ENCODE data around the gene ZCCHC9. TPM values are rescaled to one million over a fixed set of nuclear protein-coding genes. Genes with fewer than 3 reads are reported as not detected.
"Not testable (repeated sequence)": the region's sequence is repeated elsewhere in the genome, so short reads cannot be mapped to it uniquely, and the experiment has no call there.

ZCCHC9 gene
- 10 to 100 TPM; 13.3 to 16.0 TPM for total RNA-seq
- long read RNA-seq, partial matches to known transcripts: 0 of 1 reads
- long read RNA-seq, other reads (novel, unspliced or antisense): 0 of 1 reads

- peak; percentile 98 to 99 for ATAC-seq
These were observed at the start of gene ZCCHC9 for GRCh38 chr5:81301271-81302015. Gene ZCCHC9 (plus strand): TSS chr5:81301587. CDS start chr5:81304758, 3,171 bp downstream.

GRCh38 chr5:81251922-81252321 is 49.5 kb upstream of the ZCCHC9 start:
- ATAC-seq (peak; percentile 66 to 72), DNase-seq (no peak)
- intact Hi-C loops (cut with DNase I): no loop called here

More at GRCh38 chr5:81301271-81302015, at the start of gene ZCCHC9:
- DNase-seq: peak; percentile 96
- intact Hi-C loops (cut with DNase I): no loop called here

GRCh38 chr5:81252904-81253303 is 48.5 kb upstream of the ZCCHC9 start:
- intact Hi-C loops (cut with DNase I): no loop called here
- no peak for DNase-seq
- no peak for ATAC-seq

- no peak for ATAC-seq
- intact Hi-C loops (cut with DNase I): no loop called here
These were observed 47.5 kb upstream of the ZCCHC9 start for GRCh38 chr5:81253875-81254274.

GRCh38 chr5:81254886-81255559 is 46.4 kb upstream of the ZCCHC9 start:
- no peak for ATAC-seq
- intact Hi-C loops (cut with DNase I): no loop called here
- DNase-seq: no peak

More at GRCh38 chr5:81253875-81254274, 47.5 kb upstream of the ZCCHC9 start:
- no peak for DNase-seq

GRCh38 chr5:81256766-81257165 is 44.6 kb upstream of the ZCCHC9 start:
- intact Hi-C loops (cut with DNase I): no loop called here
- DNase-seq (no peak), ATAC-seq (no peak)

- ATAC-seq; intact Hi-C loops (cut with DNase I); DNase-seq: not testable (repeated sequence)
These were observed 38.6 kb upstream of the ZCCHC9 start for GRCh38 chr5:81262796-81263195.

- DNase-seq: no peak
- no peak for ATAC-seq
- intact Hi-C loops (cut with DNase I): no loop called here
These were observed 36.3 kb upstream of the ZCCHC9 start for GRCh38 chr5:81265101-81265500.

GRCh38 chr5:81268521-81269196 is 32.7 kb upstream of the ZCCHC9 start:
- peak in 1 of 2 donors; percentile 79 for ATAC-seq
- DNase-seq: no peak
- intact Hi-C loops (cut with DNase I): no loop called here

GRCh38 chr5:81269751-81270393 is 31.5 kb upstream of the ZCCHC9 start:
- no peak for ATAC-seq
- DNase-seq: no peak
- intact Hi-C loops (cut with DNase I): no loop called here

- ATAC-seq; DNase-seq; intact Hi-C loops (cut with DNase I): not testable (repeated sequence)
These were observed 30.9 kb upstream of the ZCCHC9 start for GRCh38 chr5:81270394-81271027.

- intact Hi-C loops (cut with DNase I): no loop called here
- DNase-seq (no peak), ATAC-seq (no peak)
These were observed 17.4 kb upstream of the ZCCHC9 start for GRCh38 chr5:81283976-81284375.

GRCh38 chr5:81286059-81286617 is 15.2 kb upstream of the ZCCHC9 start:
- DNase-seq (no peak), ATAC-seq (no peak)
- intact Hi-C loops (cut with DNase I): no loop called here

- ATAC-seq (no peak), DNase-seq (no peak)
- intact Hi-C loops (cut with DNase I): no loop called here
These were observed 13.4 kb upstream of the ZCCHC9 start for GRCh38 chr5:81288021-81288433.

- intact Hi-C loops (cut with DNase I): loop anchor here in 1 of 2 donors (10.0 kb wide), 1 partner anchor 605 kb away; no protein-coding TSS in a partner anchor
- DNase-seq (no peak), ATAC-seq (no peak)
These were observed 11.2 kb upstream of the ZCCHC9 start for GRCh38 chr5:81290146-81290545.

GRCh38 chr5:81292130-81292529 is 9.3 kb upstream of the ZCCHC9 start:
- ATAC-seq: no peak
- no peak for DNase-seq

GRCh38 chr5:81294021-81294420 is 7.4 kb upstream of the ZCCHC9 start:
- DNase-seq, ATAC-seq: not testable (repeated sequence)
- intact Hi-C loops (cut with DNase I): loop anchor here in 1 of 2 donors (10.0 kb wide), 1 partner anchor 609 kb away; no protein-coding TSS in a partner anchor

More at GRCh38 chr5:81292130-81292529, 9.3 kb upstream of the ZCCHC9 start:
- intact Hi-C loops (cut with DNase I): loop anchor here in 1 of 2 donors (10.0 kb wide), 1 partner anchor 607 kb away; no protein-coding TSS in a partner anchor

GRCh38 chr5:81297531-81297930 is 3.9 kb upstream of the ZCCHC9 start:
- ATAC-seq: no peak
- intact Hi-C loops (cut with DNase I): loop anchor here in 1 of 2 donors (5.0 to 10.0 kb wide), 2 partner anchors 100 to 613 kb away; no protein-coding TSS in a partner anchor
- DNase-seq: no peak

All from left cardiac atrium (tissue), 4 donors.